ENCODE data around the gene TBX6.

The TBX6 gene

DNA sequence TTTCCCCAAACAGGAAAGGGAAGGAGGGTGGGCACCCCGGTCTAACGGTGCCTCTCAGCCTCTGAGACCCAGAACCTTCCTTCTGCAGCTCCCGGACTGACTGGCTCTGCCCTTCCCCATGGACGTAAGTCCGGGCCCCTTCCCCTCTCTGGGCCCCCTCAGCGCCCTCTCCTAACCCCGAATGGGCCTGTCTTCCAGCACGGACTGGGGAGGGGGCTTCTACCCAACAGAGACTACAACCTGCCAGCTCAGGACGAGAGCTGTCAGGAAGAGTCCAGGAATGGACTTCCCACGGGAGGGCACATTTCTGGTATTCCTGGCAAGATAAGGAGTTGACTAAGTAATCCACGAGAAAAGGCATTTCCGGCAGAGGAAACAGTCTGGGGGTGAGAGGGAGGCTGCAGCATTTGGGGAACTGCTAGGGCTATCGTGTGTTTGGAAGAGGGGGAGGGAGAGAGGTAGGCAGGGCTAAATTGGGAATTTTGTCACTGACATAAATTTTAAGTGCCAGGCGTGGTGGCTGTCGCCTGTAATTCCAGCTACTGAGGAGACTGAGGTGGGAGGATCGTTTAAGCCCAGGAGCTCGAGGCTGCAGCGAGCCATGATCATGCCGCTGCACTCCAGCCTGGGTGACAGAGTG is 38.2 kb downstream of the TBX6 start:
- ChIA-PET POLR2A (interaction anchor here (0.7 to 4.3 kb wide), 14 partner anchors 10 to 376 kb away, joined by 3 to 115 read pairs (median 4); partner anchors contain the start of genes ALDOA, ASPHD1, DCTPP1 and PPP4C), CTCF (interaction anchor here (0.6 to 2.6 kb wide), 7 partner anchors 10 to 39 kb away, joined by 3 to 20 read pairs (median 4); partner anchors contain the start of genes ALDOA and TBX6)
- DNase-seq (ENCODE audit: extremely low spot score): no peak
- TF ChIP-seq, protein P1, sequence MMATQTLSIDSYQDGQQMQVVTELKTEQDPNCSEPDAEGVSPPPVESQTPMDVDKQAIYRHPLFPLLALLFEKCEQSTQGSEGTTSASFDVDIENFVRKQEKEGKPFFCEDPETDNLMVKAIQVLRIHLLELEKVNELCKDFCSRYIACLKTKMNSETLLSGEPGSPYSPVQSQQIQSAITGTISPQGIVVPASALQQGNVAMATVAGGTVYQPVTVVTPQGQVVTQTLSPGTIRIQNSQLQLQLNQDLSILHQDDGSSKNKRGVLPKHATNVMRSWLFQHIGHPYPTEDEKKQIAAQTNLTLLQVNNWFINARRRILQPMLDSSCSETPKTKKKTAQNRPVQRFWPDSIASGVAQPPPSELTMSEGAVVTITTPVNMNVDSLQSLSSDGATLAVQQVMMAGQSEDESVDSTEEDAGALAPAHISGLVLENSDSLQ (IDR thresholded peaks at IDR 0.05): peak; percentile 89
- TF ChIP-seq FOXK2 (IDR thresholded peaks at IDR 0.05) (no peak), SP1 (IDR thresholded peaks at IDR 0.05) (no peak), ZNF384 (IDR thresholded peaks at IDR 0.05) (no peak), CTBP1 (IDR thresholded peaks at IDR 0.05; ENCODE audit: borderline replicate concordance) (no peak), LEF1 (IDR thresholded peaks at IDR 0.05; ENCODE audit: borderline replicate concordance) (no peak), ARNT (IDR thresholded peaks at IDR 0.05) (no peak), ELF4 (IDR thresholded peaks at IDR 0.05) (no peak)

DNA sequence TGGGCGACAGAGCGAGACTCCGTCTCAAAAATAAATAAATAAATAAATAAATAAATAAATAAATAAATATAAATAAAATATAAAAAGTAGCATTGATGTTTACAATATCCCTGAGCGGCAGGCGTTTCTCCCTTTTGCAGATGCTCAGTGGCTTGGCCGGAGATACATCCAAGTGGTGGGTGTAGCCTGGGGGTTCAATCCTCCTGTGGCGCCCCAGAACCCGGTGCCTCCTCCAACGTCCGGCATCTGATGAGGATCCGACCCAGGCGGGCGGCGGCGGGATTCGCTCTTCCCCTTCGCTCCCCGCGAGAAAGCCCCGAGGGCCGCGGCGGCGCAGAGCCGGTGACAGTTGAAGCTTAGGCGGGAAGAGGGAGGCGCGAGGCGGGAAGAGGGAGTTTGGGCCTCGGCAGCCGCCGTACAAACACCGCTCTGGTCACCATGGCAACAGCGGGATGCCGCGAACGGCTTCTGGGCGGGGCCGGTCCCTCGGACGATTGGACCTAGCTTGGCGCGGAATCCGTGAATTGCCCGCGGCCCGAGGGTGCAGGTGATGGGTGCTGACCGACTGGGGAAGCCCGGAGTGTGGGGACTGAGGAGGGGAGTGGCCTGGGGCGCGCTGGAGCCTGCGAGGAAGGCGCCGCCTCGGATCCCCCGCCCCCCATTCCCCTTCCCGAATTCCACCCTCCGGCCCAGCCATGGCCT is 38.9 kb downstream of the TBX6 start:
- CTCF ChIA-PET: interaction anchor here (0.9 to 2.0 kb wide), 4 partner anchors 11 to 39 kb away, joined by 3 to 9 read pairs (median 4); partner anchors contain the start of gene TBX6
- peak; percentile 99 for DNase-seq (ENCODE audit: extremely low spot score)
- TF ChIP-seq CTBP1 (IDR thresholded peaks at IDR 0.05; ENCODE audit: borderline replicate concordance): peak; percentile 44; the same call in 1 of the 2 replicates
- TF ChIP-seq TARDBP (IDR thresholded peaks at IDR 0.05): no peak
- TF ChIP-seq ARNT (IDR thresholded peaks at IDR 0.05): no peak
- no peak for TF ChIP-seq SUZ12 (IDR thresholded peaks at IDR 0.05)
- no peak for TF ChIP-seq ZNF384 (IDR thresholded peaks at IDR 0.05)
- no peak for TF ChIP-seq HDGF (IDR thresholded peaks at IDR 0.05; ENCODE audit: borderline replicate concordance)
- TF ChIP-seq LEF1 (IDR thresholded peaks at IDR 0.05; ENCODE audit: borderline replicate concordance): no peak
- no peak; the same call in 1 of the 2 replicates for TF ChIP-seq FOXM1 (IDR thresholded peaks at IDR 0.05; ENCODE audit: borderline replicate concordance)
- TF ChIP-seq ELF4 (IDR thresholded peaks at IDR 0.05): no peak
- TF ChIP-seq, protein P1 (IDR thresholded peaks at IDR 0.05): peak; percentile 85
- no peak for TF ChIP-seq FOXA1 (IDR thresholded peaks at IDR 0.05)
- no peak for TF ChIP-seq NFRKB (IDR thresholded peaks at IDR 0.05)
- TF ChIP-seq SP1 (IDR thresholded peaks at IDR 0.05): no peak
- peak; percentile 100 for TF ChIP-seq L3MBTL2 (conservative IDR thresholded peaks at IDR 0.05)
- POLR2A ChIA-PET: interaction anchor here (0.6 to 4.3 kb wide), 13 partner anchors 9 to 590 kb away, joined by 3 to 115 read pairs (median 5); partner anchors contain the start of genes ALDOA, ASPHD1, DCTPP1 and PPP4C

DNA sequence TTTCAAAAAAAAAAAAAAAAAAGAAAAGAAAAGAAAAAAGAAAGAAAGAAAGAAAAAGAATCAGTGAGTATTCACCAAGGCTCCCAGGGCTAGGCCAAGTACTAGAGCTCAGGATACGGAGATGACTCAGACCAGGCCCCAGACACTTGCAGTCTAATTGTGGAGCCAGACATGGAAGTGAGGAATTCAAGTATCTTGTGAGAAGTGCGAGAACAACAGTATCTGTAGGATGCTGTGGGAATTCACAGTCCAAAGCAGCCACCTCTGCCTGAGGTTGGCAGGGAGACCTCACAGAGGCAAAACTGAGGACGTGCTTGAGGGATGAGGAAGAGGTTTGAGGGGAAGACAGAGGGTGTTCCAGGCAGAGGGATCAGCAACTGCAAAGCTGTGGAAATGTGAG is 40.2 kb downstream of the TBX6 start:
- no peak for TF ChIP-seq TARDBP (IDR thresholded peaks at IDR 0.05)
- TF ChIP-seq ZNF384 (IDR thresholded peaks at IDR 0.05): no peak
- no peak for TF ChIP-seq LEF1 (IDR thresholded peaks at IDR 0.05; ENCODE audit: borderline replicate concordance)
- TF ChIP-seq FOXK2 (IDR thresholded peaks at IDR 0.05): no peak
- TF ChIP-seq, protein P1 (IDR thresholded peaks at IDR 0.05): no peak
- TF ChIP-seq L3MBTL2 (conservative IDR thresholded peaks at IDR 0.05): no peak
- no peak for TF ChIP-seq ELF4 (IDR thresholded peaks at IDR 0.05)
- no peak for TF ChIP-seq BHLHE40 (IDR thresholded peaks at IDR 0.05; ENCODE audit: borderline replicate concordance)
- POLR2A ChIA-PET: interaction anchor here (0.5 to 2.9 kb wide), 5 partner anchors 8 to 327 kb away, joined by 4 to 12 read pairs (median 12); partner anchors contain the start of genes ALDOA, PPP4C and YPEL3
- DNase-seq (ENCODE audit: extremely low spot score): no peak
- CTCF ChIA-PET: interaction anchor here (1.2 kb wide), 1 partner anchor 41 kb away, joined by 5 read pairs; the partner anchor contains the start of gene TBX6

DNA sequence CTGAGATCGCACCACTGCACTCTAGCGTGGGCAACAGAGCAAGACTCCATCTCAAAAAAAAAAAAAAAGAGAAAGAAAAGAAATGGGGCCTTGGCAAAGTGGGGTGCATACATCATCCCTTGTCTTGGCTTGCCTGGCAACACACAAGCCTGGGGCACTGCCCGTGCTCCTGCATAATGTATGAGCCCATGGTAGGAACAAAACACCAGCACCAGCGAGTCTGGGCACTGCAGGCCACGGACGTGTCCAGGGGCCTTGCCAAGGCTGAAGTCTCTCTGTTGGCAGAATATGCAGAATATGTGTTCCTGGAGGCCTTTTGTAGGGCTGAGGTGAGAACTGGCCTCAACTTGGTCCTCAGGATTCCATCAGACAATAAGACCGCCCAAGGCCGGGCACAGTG is 41.9 kb downstream of the TBX6 start:
- CTCF ChIA-PET: interaction anchor here (0.6 kb wide), 1 partner anchor 61 kb away, joined by 3 read pairs; no protein-coding TSS in a partner anchor
- POLR2A ChIA-PET: interaction anchor here (1.0 to 1.9 kb wide), 4 partner anchors 10 to 522 kb away, joined by 3 to 12 read pairs (median 3); partner anchors contain the start of genes ALDOA and ZNF688
- DNase-seq (ENCODE audit: extremely low spot score): no peak
- TF ChIP-seq LEF1 (IDR thresholded peaks at IDR 0.05; ENCODE audit: borderline replicate concordance) (no peak), ARNT (IDR thresholded peaks at IDR 0.05) (no peak), NFRKB (IDR thresholded peaks at IDR 0.05) (no peak), CTBP1 (IDR thresholded peaks at IDR 0.05; ENCODE audit: borderline replicate concordance) (no peak), SP1 (IDR thresholded peaks at IDR 0.05) (no peak), SUZ12 (IDR thresholded peaks at IDR 0.05) (no peak), BHLHE40 (IDR thresholded peaks at IDR 0.05; ENCODE audit: borderline replicate concordance) (no peak), HDGF (IDR thresholded peaks at IDR 0.05; ENCODE audit: borderline replicate concordance) (no peak), FOXM1 (IDR thresholded peaks at IDR 0.05; ENCODE audit: borderline replicate concordance) (no peak), FOXA1 (IDR thresholded peaks at IDR 0.05) (no peak), ELF4 (IDR thresholded peaks at IDR 0.05) (no peak), TARDBP (IDR thresholded peaks at IDR 0.05) (no peak), FOXK2 (IDR thresholded peaks at IDR 0.05) (no peak), ZNF384 (IDR thresholded peaks at IDR 0.05) (no peak), L3MBTL2 (conservative IDR thresholded peaks at IDR 0.05) (no peak)
- TF ChIP-seq, protein P1 (IDR thresholded peaks at IDR 0.05): no peak

DNA sequence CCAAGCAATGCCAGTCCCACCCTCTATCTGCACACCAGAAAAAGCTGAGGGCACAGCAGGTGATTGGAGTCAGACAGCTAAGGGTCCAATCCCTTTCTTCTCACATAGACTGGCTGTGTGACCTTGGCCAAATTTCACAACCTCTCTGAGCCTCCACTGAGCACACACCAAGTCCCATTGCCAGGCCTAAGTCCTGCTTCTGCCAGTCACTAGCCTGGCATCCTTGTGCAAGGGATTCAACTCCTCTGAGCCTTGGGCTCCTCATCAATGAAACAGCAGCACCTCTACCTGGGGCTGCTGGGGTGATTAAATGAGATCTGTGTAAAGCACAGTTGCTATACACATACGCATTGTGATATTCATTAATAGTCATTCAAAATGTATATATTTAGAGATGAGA is 45.1 kb downstream of the TBX6 start:
- CTCF ChIA-PET: interaction anchor here (0.5 to 0.6 kb wide), 3 partner anchors 46 to 322 kb away, joined by 3 read pairs; no protein-coding TSS in a partner anchor
- TF ChIP-seq FOXK2 (IDR thresholded peaks at IDR 0.05) (no peak), CTBP1 (IDR thresholded peaks at IDR 0.05; ENCODE audit: borderline replicate concordance) (no peak), HDGF (IDR thresholded peaks at IDR 0.05; ENCODE audit: borderline replicate concordance) (no peak), SP1 (IDR thresholded peaks at IDR 0.05) (no peak)
- DNase-seq (ENCODE audit: extremely low spot score): no peak
- POLR2A ChIA-PET: no interaction called here
